H1 (cell line): Measurements from ENCODE around the gene CIAO3. TPM values are rescaled to one million over a fixed set of nuclear protein-coding genes. Genes with fewer than 3 reads are reported as not detected.

Experiments
- CTCF ChIA-PET: fragments of 300-600 bp; sonication (Branson Sonifier 250); formaldehyde crosslinking; loops from one replicate; lab custom pipeline; 2021; ENCODE audit not compliant: partially characterized antibody; lab: Charles Lee
- POLR2A ChIA-PET: fragments of 300-600 bp; sonication (Branson Sonifier 250); formaldehyde crosslinking; loops from one replicate; lab custom pipeline; 2021; ENCODE audit warnings: inconsistent platforms; ENCODE audit not compliant: partially characterized antibody; lab: Charles Lee
- DNase-seq, 2 experiments: peaks; one replicate each; pipeline versions ENCODE4 v3.0.0 to v3.0.0-alpha.2; 2010 to 2022; ENCODE audit warnings: low spot score in 2 of 2, low read depth in 1 of 2, mixed read lengths in 1 of 2
- FAIRE-seq: peaks from 2 replicates; lab custom pipeline; 2011; peaks lifted over from hg19 to GRCh38; lab: Jason Lieb, UNC
- H2AFZ ChIP-seq: 2 replicates; pipeline ENCODE4 v1.8.1; 2012; ENCODE audit warnings: low read length, inconsistent platforms
- H2AK5ac ChIP-seq: 2 replicates; pipeline ENCODE4 v1.6.1; 2013; ENCODE audit warnings: low read depth, low read length
- H2BK120ac ChIP-seq: replicated peaks from 2 replicates; pipeline ENCODE3; 2013; ENCODE audit warnings: low read depth, low read length, inconsistent platforms
- H2BK12ac ChIP-seq: 2 replicates; pipeline ENCODE4 v1.6.1; 2013; ENCODE audit warnings: low read depth, low read length
- H2BK15ac ChIP-seq: 2 replicates; pipeline ENCODE4 v1.6.1; 2013; ENCODE audit warnings: low read length
- H2BK20ac ChIP-seq: 2 replicates; pipeline ENCODE4 v1.6.1; 2013; ENCODE audit warnings: low read length
- H2BK5ac ChIP-seq: 2 replicates; pipeline ENCODE4 v1.6.1; 2013; ENCODE audit warnings: low read depth, low read length
- H3K14ac ChIP-seq: 2 replicates; pipeline ENCODE4 v1.6.1; 2013; ENCODE audit warnings: inconsistent platforms; ENCODE audit not compliant: insufficient read length
- H3K18ac ChIP-seq: 2 replicates; pipeline ENCODE4 v1.6.1; 2013; ENCODE audit warnings: low read length; ENCODE audit errors: extremely low read depth
- H3K23ac ChIP-seq: 2 replicates; pipeline ENCODE4 v1.6.1; 2013; ENCODE audit warnings: inconsistent platforms; ENCODE audit not compliant: insufficient read length
- H3K23me2 ChIP-seq: 2 replicates; pipeline ENCODE4 v1.6.1; 2013; ENCODE audit warnings: low read depth, low read length
- H3K27ac ChIP-seq: 2 replicates; pipeline ENCODE4 v1.6.1; 2011; ENCODE audit warnings: low read depth, low read length, inconsistent platforms
- H3K27me3 ChIP-seq, 4 experiments: replicated peaks in 1 of 4; 1 replicate in 1 of 4; 2 replicates in 3 of 4; pipeline versions ENCODE4 v1.6.1 to v1.8.1; 2011 to 2013; ENCODE audit warnings: low read length in 3 of 4, mild to moderate bottlenecking in 3 of 4, inconsistent platforms in 2 of 4, mixed read lengths in 2 of 4, moderate library complexity in 1 of 4; ENCODE audit not compliant: control insufficient read depth in 3 of 4, insufficient read depth in 3 of 4; ENCODE audit errors: extremely low read depth in 1 of 4
- H3K36me3 ChIP-seq, 4 experiments: 2 replicates each; pipeline versions ENCODE4 v1.6.1 to v1.8.1; 2011 to 2013; ENCODE audit warnings: mild to moderate bottlenecking in 4 of 4, low read length in 3 of 4, moderate library complexity in 2 of 4, control low read depth in 1 of 4, inconsistent platforms in 1 of 4; ENCODE audit not compliant: insufficient read depth in 4 of 4, control insufficient read depth in 2 of 4
- H3K4ac ChIP-seq: replicated peaks from 2 replicates; pipeline ENCODE3; 2013; ENCODE audit warnings: low read length, low read depth, mixed read lengths, inconsistent platforms; ENCODE audit not compliant: insufficient read length
- H3K4me1 ChIP-seq, 4 experiments: replicated peaks in 1 of 4; 1 replicate in 1 of 4; 2 replicates in 3 of 4; pipeline versions ENCODE4 v1.6.1 to v1.8.1; 2011 to 2013; ENCODE audit warnings: low read length in 3 of 4, inconsistent platforms in 2 of 4, mixed read lengths in 1 of 4; ENCODE audit not compliant: insufficient read depth in 4 of 4, control insufficient read depth in 3 of 4
- H3K4me2 ChIP-seq, 2 experiments: 2 replicates each; pipeline versions ENCODE4 v1.6.1 to v1.8.1; 2011 to 2013; ENCODE audit warnings: low read depth in 2 of 2, low read length in 2 of 2, control low read depth in 1 of 2, inconsistent platforms in 1 of 2, mild to moderate bottlenecking in 1 of 2; ENCODE audit not compliant: insufficient read depth in 1 of 2
- H3K4me3 ChIP-seq, 4 experiments: fragments of 200-600, 300-600 bp in 1 of 4; sonication (generic), shearing (Covaris generic), sonication (Bioruptor Twin) in 1 of 4; 2 replicates each; pipeline versions ENCODE4 v1.5.1 to v1.8.1; 2011 to 2016; ENCODE audit warnings: low read length in 4 of 4, low read depth in 3 of 4, control low read depth in 2 of 4, inconsistent platforms in 2 of 4, mild to moderate bottlenecking in 2 of 4, mixed read lengths in 1 of 4, moderate library complexity in 1 of 4; ENCODE audit not compliant: insufficient read depth in 2 of 4; ENCODE audit errors: extremely low read depth in 1 of 4
- H3K56ac ChIP-seq: replicated peaks from 2 replicates; pipeline ENCODE3; 2013; ENCODE audit warnings: low read depth, mild to moderate bottlenecking, mixed read lengths, low read length, inconsistent platforms; ENCODE audit not compliant: insufficient read length
- H3K79me1 ChIP-seq: 2 replicates; pipeline ENCODE4 v1.6.1; 2013; ENCODE audit warnings: low read depth, low read length, control low read depth
- H3K79me2 ChIP-seq, 2 experiments: 2 replicates each; pipeline versions ENCODE4 v1.6.1 to v1.8.1; 2012 to 2013; ENCODE audit warnings: low read length in 2 of 2, mild to moderate bottlenecking in 2 of 2, inconsistent platforms in 1 of 2; ENCODE audit not compliant: insufficient read depth in 2 of 2, control insufficient read depth in 1 of 2
- H3K9ac ChIP-seq, 4 experiments: replicated peaks in 1 of 4; 1 replicate in 1 of 4; 2 replicates in 3 of 4; pipeline versions ENCODE4 v1.6.1 to v1.8.1; 2011 to 2013; ENCODE audit warnings: low read depth in 3 of 4, low read length in 3 of 4, control low read depth in 2 of 4, mild to moderate bottlenecking in 2 of 4, moderate library complexity in 2 of 4, inconsistent platforms in 1 of 4; ENCODE audit errors: extremely low read depth in 1 of 4
- H3K9me3 ChIP-seq, 2 experiments: 2 replicates each; pipeline versions ENCODE4 v1.6.1 to v1.8.1; 2012 to 2013; ENCODE audit warnings: mild to moderate bottlenecking in 2 of 2, moderate library complexity in 2 of 2, control low read depth in 1 of 2, inconsistent platforms in 1 of 2, low read depth in 1 of 2, low read length in 1 of 2, mixed read lengths in 1 of 2; ENCODE audit not compliant: insufficient read depth in 2 of 2
- H4K20me1 ChIP-seq, 2 experiments: replicated peaks in 1 of 2; 2 replicates each; pipeline versions ENCODE3 to v1.8.1; 2011 to 2013; ENCODE audit warnings: inconsistent platforms in 2 of 2, low read length in 2 of 2, mild to moderate bottlenecking in 1 of 2; ENCODE audit not compliant: insufficient read depth in 2 of 2, control insufficient read depth in 1 of 2
- H4K5ac ChIP-seq: 2 replicates; pipeline ENCODE4 v1.6.1; 2013; ENCODE audit warnings: low read length, low read depth, mixed read lengths, inconsistent platforms; ENCODE audit not compliant: insufficient read length
- H4K8ac ChIP-seq: 2 replicates; pipeline ENCODE4 v1.8.0; 2013; ENCODE audit warnings: mild to moderate bottlenecking, moderate library complexity, low read length, inconsistent platforms; ENCODE audit not compliant: insufficient read depth; ENCODE audit errors: extremely low read depth
- H4K91ac ChIP-seq: replicated peaks from 2 replicates; pipeline ENCODE3; 2013; ENCODE audit warnings: low read length, mixed read lengths, inconsistent platforms; ENCODE audit not compliant: insufficient read length
- CTBP2 ChIP-seq: IDR thresholded peaks from 2 replicates; pipeline ENCODE4 v1.7.0; 2011; ENCODE audit warnings: borderline replicate concordance, mild to moderate bottlenecking, moderate library complexity, mixed read lengths, low read length; ENCODE audit not compliant: insufficient read depth, insufficient read length
- JUN ChIP-seq: IDR thresholded peaks from 2 replicates; pipeline ENCODE4 v1.6.1; 2011; ENCODE audit warnings: low read depth, mild to moderate bottlenecking, improper control_type of control experiment, low read length
- JUND ChIP-seq: IDR thresholded peaks from 2 replicates; pipeline ENCODE4 v1.6.1; 2011; ENCODE audit warnings: mild to moderate bottlenecking, improper control_type of control experiment, low read length
- RAD21 ChIP-seq, 2 experiments: IDR thresholded peaks in 1 of 2; conservative IDR thresholded peaks in 1 of 2; 2 replicates each; pipeline ENCODE4 v1.6.1; 2011; ENCODE audit warnings: low read depth in 2 of 2, low read length in 2 of 2, improper control_type of control experiment in 1 of 2, inconsistent platforms in 1 of 2, mild to moderate bottlenecking in 1 of 2, moderate library complexity in 1 of 2
- RFX5 ChIP-seq: IDR thresholded peaks from 2 replicates; pipeline ENCODE4 v1.6.1; 2011; ENCODE audit warnings: low read depth, low read length, improper control_type of control experiment, borderline replicate concordance
- RNF2 ChIP-seq: fragments of 200-900, 300-1000 bp; sonication (generic); IDR thresholded peaks from 2 replicates; pipeline ENCODE4 v1.7.1; 2016; ENCODE audit warnings: borderline replicate concordance, low read depth, mild to moderate bottlenecking, antibody characterized with exemption, low read length; ENCODE audit not compliant: poor library complexity, severe bottlenecking; ENCODE audit errors: missing control alignments
- SAP30 ChIP-seq: fragments of 300-600 bp; sonication (generic); IDR thresholded peaks from 2 replicates; pipeline ENCODE4 v1.7.1; 2012; ENCODE audit warnings: low read length, moderate library complexity, mild to moderate bottlenecking, inconsistent platforms; ENCODE audit not compliant: insufficient read depth, insufficient replicate concordance
- SIRT6 ChIP-seq: IDR thresholded peaks from one replicate; pipeline ENCODE4 v1.7.1; 2012; ENCODE audit warnings: low read length, inconsistent platforms
- SRF ChIP-seq: IDR thresholded peaks from 2 replicates; pipeline ENCODE4 v1.6.1; 2011; ENCODE audit warnings: mild to moderate bottlenecking, low read depth, low read length, moderate library complexity
- SUZ12 ChIP-seq: fragments of 200-600 bp; sonication (generic); IDR thresholded peaks from 2 replicates; pipeline ENCODE4 v1.6.1; 2012; ENCODE audit warnings: mild to moderate bottlenecking, inconsistent platforms, low read length, moderate library complexity, mixed read lengths
- WGBS, 2 experiments: shearing (Covaris generic) in 1 of 2; methylation state at CpG; one replicate each; pipeline versions ENCODE4 v1.1.6 to v1.1.7; 2013 to 2015; ENCODE audit warnings: low lambda C conversion rate in 2 of 2, mixed read lengths in 2 of 2, inconsistent platforms in 1 of 2, low coverage in 1 of 2, missing lambda C conversion rate in 1 of 2; ENCODE audit not compliant: insufficient replicate concordance in 2 of 2, insufficient coverage in 1 of 2, insufficient read length in 1 of 2; ENCODE audit errors: extremely low coverage in 1 of 2, missing lambda C conversion rate in 1 of 2; 5-methylcytosine and 5-hydroxymethylcytosine counted together
- polyA plus RNA-seq, 7 experiments: library from polyadenylated mRNA; depleted of rRNA in 3 of 7; stranded (reverse) in 5 of 7; unstranded in 2 of 7; fragments of >200 nt in 5 of 7; fragments of 200-250 nt in 2 of 7; gene quantifications; 1 replicate in 5 of 7; 2 replicates in 1 of 7; 4 replicates in 1 of 7; pipeline versions ENCODE4 v1.2.1 to v1.2.3, GENCODE V29; 2011 to 2013; ENCODE audit warnings: missing spikeins in 2 of 7, mixed read lengths in 2 of 7
- total RNA-seq: library from RNA; stranded (reverse); fragmentation: NEBNext Ultra II Directional; extraction: Animal tissue kit (Norgen Biotek cat#: 25700); gene quantifications from 2 replicates; pipeline ENCODE4 v1.2.1, GENCODE V29; 2021
- TF ChIP-seq, protein P1 (sequence below): IDR thresholded peaks from 2 replicates; pipeline ENCODE4 v1.6.1; 2012; ENCODE audit warnings: inconsistent platforms

Gene CIAO3
- total and polyA plus RNA-seq, 2 of the 8 experiments (the other 6 are each of a cell fraction or from before 2014, with no cell fraction given), result 20.0 to 20.4 TPM

DNA sequence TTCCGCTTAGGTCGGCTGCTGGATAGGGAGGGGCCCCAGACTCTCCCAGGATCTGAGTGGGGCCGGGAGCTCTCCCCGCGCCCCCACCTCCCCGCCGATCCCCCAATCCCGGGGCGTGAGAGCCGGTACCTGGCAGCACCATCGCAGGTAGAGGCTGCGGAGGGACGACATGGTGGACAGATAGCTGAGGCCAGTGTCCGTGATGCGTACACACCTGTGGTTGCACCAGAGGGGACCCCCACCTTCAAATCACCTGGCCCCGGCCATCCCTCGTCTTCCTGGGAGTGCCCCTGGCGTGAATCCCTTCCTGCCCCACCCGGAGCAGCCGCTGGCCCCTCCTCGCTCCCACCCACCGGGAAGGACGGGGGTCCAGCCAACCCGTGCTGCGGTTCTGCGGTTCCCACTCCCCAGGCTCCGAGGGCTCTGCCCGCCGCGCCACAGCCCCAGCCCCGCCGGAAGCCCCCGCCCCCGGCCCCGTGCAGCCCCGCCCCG lies 45.9 kb downstream of the CIAO3 start:
- Histone ChIP-seq H2BK5ac (no peak overlapping the region), H2AK5ac (no peak overlapping the region), H2BK120ac (no peak overlapping the region), H3K23ac (no peak overlapping the region), H3K27ac (no peak overlapping the region), H3K27me3 (peaks cover 7 to 70% (median 47%) of the 10 kb centered on the region in 4 experiments), H3K9me3 (no peaks in the 10 kb centered on the region), H3K23me2 (peaks cover 8% of the 10 kb centered on the region; the same call in 1 of the 2 replicates), H3K36me3 (no peaks in the 10 kb centered on the region), H3K4ac (no peak overlapping the region), H2AFZ (no peak overlapping the region), H4K5ac (no peak overlapping the region), H3K14ac (no peak overlapping the region), H3K56ac (no peak overlapping the region), H3K9ac (no peak overlapping the region), H3K4me1 (peaks cover 0 to 13% (median 9%) of the 10 kb centered on the region in 4 experiments; a peak in 4 of 7 replicates), H2BK20ac (no peak overlapping the region), H3K79me1 (no peaks in the 10 kb centered on the region), H4K91ac (no peak overlapping the region), H2BK12ac (0 out of 2 replicates have a peak overlapping the region, but pooled peaks have one; percentile 2), H4K8ac (no peak overlapping the region; the same call in 1 of the 2 replicates), H3K4me2 (peak overlapping the region; percentile 87 to 95), H3K4me3 (peak overlapping the region; percentile 48 to 78 (median 50)), H4K20me1 (peaks cover 0 to 10% of the 10 kb centered on the region in 2 experiments), H3K18ac (no peak overlapping the region), H3K79me2 (no peaks in the 10 kb centered on the region), H2BK15ac (no peak overlapping the region)
- POLR2A ChIA-PET, result interaction anchor here (0.8 to 4.6 kb wide), 13 partner anchors 9 to 125 kb away, joined by 3 to 48 read pairs (median 5); partner anchors contain the start of genes ANTKMT, CCDC78, JMJD8 and METRN
- FAIRE-seq (no peak), DNase-seq (peak in 1 of 2 experiments; percentile 70)
- CTCF ChIA-PET, result interaction anchor here (0.8 to 2.3 kb wide), 4 partner anchors 9 to 17 kb away, joined by 3 to 15 read pairs (median 6); no protein-coding TSS in a partner anchor
- WGBS, 2 experiments, result 6% methylated on average over 15 of the region's 37 CpGs; no CpG with 5 or more reads in 1 of the 2 experiments
- TF ChIP-seq SIRT6 (no peak), RFX5 (no peak), RNF2 (no peak), RAD21 (IDR thresholded peaks at IDR 0.05 in 1 of 2, conservative IDR thresholded peaks at IDR 0.05 in 1 of 2; ENCODE audit: low read depth in 2 of 2, low read length in 2 of 2) (no peak), JUN (no peak), CTBP2 (no peak), JUND (no peak), SAP30 (no peak), SRF (no peak), SUZ12 (peak; percentile 20; the same call in 1 of the 2 replicates)
- TF ChIP-seq, protein P1, sequence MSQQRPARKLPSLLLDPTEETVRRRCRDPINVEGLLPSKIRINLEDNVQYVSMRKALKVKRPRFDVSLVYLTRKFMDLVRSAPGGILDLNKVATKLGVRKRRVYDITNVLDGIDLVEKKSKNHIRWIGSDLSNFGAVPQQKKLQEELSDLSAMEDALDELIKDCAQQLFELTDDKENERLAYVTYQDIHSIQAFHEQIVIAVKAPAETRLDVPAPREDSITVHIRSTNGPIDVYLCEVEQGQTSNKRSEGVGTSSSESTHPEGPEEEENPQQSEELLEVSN, result no peak
